Endodermal cell (in vitro differentiated cells): Measurements from ENCODE around the gene TOP2A. TPM values are rescaled to one million over a fixed set of nuclear protein-coding genes. Genes with fewer than 3 reads are reported as not detected.

Experiments used
- DNase-seq: peaks from one replicate; pipeline ENCODE4 v3.0.0-alpha.2; 2017
- H3K27ac ChIP-seq: 2 replicates; pipeline ENCODE4 v1.5.1; 2013; ENCODE audit warnings: mild to moderate bottlenecking, low read depth, low read length, moderate library complexity
- H3K27me3 ChIP-seq: 2 replicates; pipeline ENCODE4 v1.6.1; 2013; ENCODE audit warnings: mild to moderate bottlenecking, low read length, moderate library complexity; ENCODE audit not compliant: insufficient read depth, control insufficient read depth, poor library complexity, severe bottlenecking
- H3K36me3 ChIP-seq: 2 replicates; pipeline ENCODE4 v1.7.0; 2013; ENCODE audit warnings: mild to moderate bottlenecking, low read length, moderate library complexity; ENCODE audit not compliant: control insufficient read depth, insufficient read depth
- H3K4me1 ChIP-seq: one replicate; pipeline ENCODE4 v1.7.0; 2013; ENCODE audit warnings: low read length; ENCODE audit not compliant: control insufficient read depth, insufficient read depth
- H3K4me3 ChIP-seq: 2 replicates; pipeline ENCODE4 v1.5.1; 2013; ENCODE audit warnings: mild to moderate bottlenecking, low read length, moderate library complexity
- H3K9ac ChIP-seq: 2 replicates; pipeline ENCODE4 v1.6.1; 2013; ENCODE audit warnings: mild to moderate bottlenecking, low read length, moderate library complexity; ENCODE audit not compliant: poor library complexity, severe bottlenecking; ENCODE audit errors: extremely low read depth
- H3K9me3 ChIP-seq: 2 replicates; pipeline ENCODE4 v1.6.1; 2013; ENCODE audit warnings: mild to moderate bottlenecking, low read length, moderate library complexity; ENCODE audit not compliant: control insufficient read depth
- H3K27ac Mint-ChIP-seq: 2 replicates; pipeline ENCODE4 v1.8.0; 2020; ENCODE audit warnings: mixed read lengths
- H3K27me3 Mint-ChIP-seq: 2 replicates; pipeline ENCODE4 v1.8.0; 2021; ENCODE audit warnings: mild to moderate bottlenecking, mixed read lengths; ENCODE audit not compliant: insufficient read depth
- H3K36me3 Mint-ChIP-seq: 2 replicates; pipeline ENCODE4 v1.8.0; 2020; ENCODE audit warnings: low read depth, mixed read lengths
- H3K4me1 Mint-ChIP-seq: 2 replicates; pipeline ENCODE4 v1.8.0; 2020; ENCODE audit warnings: mixed read lengths
- H3K4me3 Mint-ChIP-seq: 2 replicates; pipeline ENCODE4 v1.8.0; 2020; ENCODE audit warnings: mild to moderate bottlenecking, moderate library complexity, mixed read lengths
- H3K9me3 Mint-ChIP-seq: 2 replicates; pipeline ENCODE4 v1.8.0; 2020; ENCODE audit warnings: mild to moderate bottlenecking, mixed read lengths
- WGBS, 2 experiments: methylation state at CpG; one replicate each; pipeline versions ENCODE4 v1.1.5 to v1.1.7; 2013; ENCODE audit warnings: missing lambda C conversion rate in 2 of 2, mixed read lengths in 1 of 2; ENCODE audit not compliant: insufficient coverage in 1 of 2, insufficient read length in 1 of 2; 5-methylcytosine and 5-hydroxymethylcytosine counted together
- total RNA-seq, 2 donors: library from RNA; stranded (reverse); fragmentation: NEBNext Ultra II Directional in 1 of 2; extraction: Animal tissue kit (Norgen Biotek cat#: 25700) in 1 of 2; gene quantifications; 2 replicates in 1 of 2; 3 replicates in 1 of 2; pipeline ENCODE4 v1.2.1, GENCODE V29; 2021
- TF ChIP-seq, protein P1 (sequence below): fragments of 200-600 bp; sonication (generic); conservative IDR thresholded peaks from 2 replicates; pipeline ENCODE4 v1.5.0; 2021; ENCODE audit warnings: antibody characterized with exemption, mild to moderate bottlenecking

TOP2A gene
- total RNA-seq, 2 donors from 2014 or later, result 173 to 246 TPM

DNA sequence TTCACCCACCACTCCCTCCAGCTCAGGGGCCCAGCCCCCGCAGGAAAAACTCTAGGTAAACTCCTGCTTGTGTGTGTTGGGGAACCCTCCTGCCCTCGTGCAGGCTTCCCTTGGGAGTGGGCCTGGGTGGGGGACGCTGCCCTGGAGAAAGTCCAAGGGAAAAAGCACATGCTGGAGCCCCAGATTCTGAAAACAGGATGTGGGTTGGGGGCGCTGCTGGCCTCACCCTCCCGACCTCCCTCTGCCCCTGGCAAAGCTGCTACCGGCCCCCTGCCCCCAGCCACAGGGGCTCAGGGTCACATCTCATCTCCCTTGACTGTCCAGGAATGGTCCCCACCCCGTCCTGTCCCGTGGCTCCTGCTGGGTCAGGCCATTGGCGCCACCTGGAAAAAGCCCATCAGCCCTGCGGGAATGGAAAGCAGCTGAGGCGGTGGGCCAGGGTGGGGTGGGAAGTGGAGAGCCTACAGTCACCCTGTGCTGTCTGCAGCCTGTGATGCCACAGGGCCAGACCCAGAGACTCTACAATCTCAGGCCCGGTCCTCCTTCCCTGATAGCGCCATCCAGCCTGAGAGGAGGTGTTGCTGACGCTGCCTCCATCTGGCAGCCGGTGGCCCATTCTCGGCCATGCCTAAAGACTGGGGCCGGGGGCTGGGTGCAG, 50.7 kb downstream of the TOP2A start:
- Histone ChIP-seq H3K9ac (no peak overlapping the region), H3K4me3 (no peak overlapping the region), H3K27ac (no peak overlapping the region), H3K4me1 (no peaks in the 10 kb centered on the region), H3K27me3 (peaks cover 15% of the 10 kb centered on the region), H3K9me3 (no peaks in the 10 kb centered on the region), H3K36me3 (no peaks in the 10 kb centered on the region)
- peak; percentile 59 for DNase-seq
- Mint-ChIP-seq H3K9me3 (peaks cover 9% of the 10 kb centered on the region), H3K4me3 (no peak overlapping the region), H3K27me3 (peaks cover 27% of the 10 kb centered on the region), H3K4me1 (peaks cover 1% of the 10 kb centered on the region), H3K27ac (no peak overlapping the region), H3K36me3 (no peaks in the 10 kb centered on the region)
- TF ChIP-seq, protein P1, sequence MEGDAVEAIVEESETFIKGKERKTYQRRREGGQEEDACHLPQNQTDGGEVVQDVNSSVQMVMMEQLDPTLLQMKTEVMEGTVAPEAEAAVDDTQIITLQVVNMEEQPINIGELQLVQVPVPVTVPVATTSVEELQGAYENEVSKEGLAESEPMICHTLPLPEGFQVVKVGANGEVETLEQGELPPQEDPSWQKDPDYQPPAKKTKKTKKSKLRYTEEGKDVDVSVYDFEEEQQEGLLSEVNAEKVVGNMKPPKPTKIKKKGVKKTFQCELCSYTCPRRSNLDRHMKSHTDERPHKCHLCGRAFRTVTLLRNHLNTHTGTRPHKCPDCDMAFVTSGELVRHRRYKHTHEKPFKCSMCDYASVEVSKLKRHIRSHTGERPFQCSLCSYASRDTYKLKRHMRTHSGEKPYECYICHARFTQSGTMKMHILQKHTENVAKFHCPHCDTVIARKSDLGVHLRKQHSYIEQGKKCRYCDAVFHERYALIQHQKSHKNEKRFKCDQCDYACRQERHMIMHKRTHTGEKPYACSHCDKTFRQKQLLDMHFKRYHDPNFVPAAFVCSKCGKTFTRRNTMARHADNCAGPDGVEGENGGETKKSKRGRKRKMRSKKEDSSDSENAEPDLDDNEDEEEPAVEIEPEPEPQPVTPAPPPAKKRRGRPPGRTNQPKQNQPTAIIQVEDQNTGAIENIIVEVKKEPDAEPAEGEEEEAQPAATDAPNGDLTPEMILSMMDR, result no peak
- WGBS, 2 experiments, result 80 to 86% methylated on average over 8 to 17 of the region's 17 CpGs

DNA sequence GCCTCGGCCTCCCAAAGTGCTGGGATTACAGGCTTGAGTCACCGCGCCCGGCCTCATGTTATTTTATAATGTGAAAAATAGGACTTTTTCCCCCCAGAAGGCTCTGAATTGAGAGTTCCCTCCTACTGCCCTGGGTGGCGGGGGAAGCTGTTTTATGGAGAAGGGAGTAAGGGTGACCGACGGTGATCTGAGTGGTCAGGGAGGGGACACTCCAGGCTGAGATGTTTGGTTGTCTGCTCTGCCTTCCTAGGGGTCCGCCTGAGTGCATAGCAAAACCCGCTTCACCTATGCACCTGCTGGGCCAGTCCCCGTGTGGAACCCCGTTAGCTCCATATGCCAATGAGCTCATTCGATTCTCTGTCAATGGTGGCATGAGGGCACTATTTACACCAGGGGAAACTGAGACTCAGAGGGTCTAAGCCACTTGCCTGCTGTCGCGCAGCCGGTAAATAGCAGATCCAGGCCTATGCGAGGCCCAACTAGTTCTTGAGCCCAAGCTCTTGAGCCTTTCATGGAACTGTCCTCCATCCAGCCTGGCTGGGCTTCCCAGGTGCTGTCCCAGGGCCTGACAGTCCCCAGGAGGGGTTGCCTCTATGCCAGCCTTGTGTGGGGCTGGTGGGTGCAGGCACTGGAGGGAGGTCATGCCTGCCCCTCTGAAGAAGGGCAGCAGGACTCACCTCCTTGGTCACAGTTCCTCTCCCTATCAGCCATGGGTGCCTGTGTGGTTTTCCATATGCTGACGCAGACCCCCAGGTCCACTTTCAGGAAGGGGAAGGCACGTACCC, 51.4 kb downstream of the TOP2A start:
- Histone ChIP-seq H3K4me1 (no peaks in the 10 kb centered on the region), H3K9ac (no peak overlapping the region), H3K9me3 (no peaks in the 10 kb centered on the region), H3K4me3 (no peak overlapping the region), H3K36me3 (no peaks in the 10 kb centered on the region), H3K27me3 (peaks cover 15% of the 10 kb centered on the region), H3K27ac (no peak overlapping the region)
- DNase-seq, result no peak
- TF ChIP-seq, protein P1, result no peak
- peaks cover 5% of the 10 kb centered on the region for H3K4me1 Mint-ChIP-seq
- H3K27ac Mint-ChIP-seq, result no peak overlapping the region
- H3K9me3 Mint-ChIP-seq, result peaks cover 4% of the 10 kb centered on the region
- H3K27me3 Mint-ChIP-seq, result peaks cover 32% of the 10 kb centered on the region
- WGBS, 2 experiments, result 93 to 98% methylated on average over 10 to 18 of the region's 18 CpGs
- no peak overlapping the region for H3K4me3 Mint-ChIP-seq
- H3K36me3 Mint-ChIP-seq, result no peaks in the 10 kb centered on the region

DNA sequence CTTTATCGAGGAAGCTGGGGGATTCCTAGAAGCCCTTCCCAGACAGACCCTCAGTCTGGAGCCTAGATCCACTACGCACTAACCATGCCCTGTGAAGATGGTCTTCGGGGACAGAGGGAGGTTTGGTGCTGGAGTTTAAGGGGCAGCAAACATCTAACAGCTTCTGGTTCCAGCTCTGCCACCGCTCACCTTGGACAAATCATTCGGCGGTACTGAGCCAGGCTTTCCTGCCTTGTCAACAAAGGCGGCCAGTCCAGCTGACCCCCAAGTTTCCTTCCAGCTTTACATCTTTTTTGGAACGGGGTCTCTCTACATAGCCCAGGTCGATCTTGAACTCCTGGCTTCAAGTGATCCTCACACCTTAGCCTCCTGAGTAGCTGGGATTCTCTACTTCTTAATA, 52.8 kb downstream of the TOP2A start:
- H3K27ac Mint-ChIP-seq, result no peak overlapping the region
- H3K27me3 Mint-ChIP-seq, result peaks cover 41% of the 10 kb centered on the region
- Histone ChIP-seq H3K4me1 (no peaks in the 10 kb centered on the region), H3K9me3 (no peaks in the 10 kb centered on the region), H3K9ac (no peak overlapping the region), H3K27me3 (peaks cover 15% of the 10 kb centered on the region), H3K27ac (no peak overlapping the region), H3K36me3 (no peaks in the 10 kb centered on the region), H3K4me3 (no peak overlapping the region)
- no peak for DNase-seq
- TF ChIP-seq, protein P1, result no peak
- peak overlapping the region; percentile 61 for H3K4me3 Mint-ChIP-seq
- peaks cover 8% of the 10 kb centered on the region for H3K4me1 Mint-ChIP-seq
- no peaks in the 10 kb centered on the region for H3K36me3 Mint-ChIP-seq
- WGBS, 2 experiments, result 86 to 89% methylated on average over 7 to 9 of the region's 9 CpGs
- no peaks in the 10 kb centered on the region for H3K9me3 Mint-ChIP-seq
